Naive B cell (primary cell): ENCODE data around the gene NSL1. TPM values are rescaled to one million over a fixed set of nuclear protein-coding genes. Genes with fewer than 3 reads are reported as not detected.

Source experiments
- ATAC-seq, 2 donors: fragments of 150-1000 bp; cut with Tn5 transposase; 2 replicates each; pipeline ENCODE4 v1.10.0; 2021; ENCODE audit warnings: low read depth in 2 of 2, mild to moderate bottlenecking in 2 of 2, moderate library complexity in 2 of 2
- DNase-seq: peaks from one replicate; pipeline ENCODE4 v3.0.0; 2022
- H3K27ac Mint-ChIP-seq, 6 donors: one replicate each; pipeline ENCODE4 v1.8.0; 2020 to 2022; ENCODE audit warnings: mild to moderate bottlenecking in 6 of 6, mixed read lengths in 6 of 6, moderate library complexity in 5 of 6, inconsistent platforms in 2 of 6
- H3K27me3 Mint-ChIP-seq, 3 donors: one replicate each; pipeline ENCODE4 v1.8.0; 2021 to 2022; ENCODE audit warnings: mixed read lengths in 3 of 3, mild to moderate bottlenecking in 1 of 3
- H3K36me3 Mint-ChIP-seq, 2 donors: one replicate each; pipeline ENCODE4 v1.8.0; 2020 to 2022; ENCODE audit warnings: mixed read lengths in 2 of 2, inconsistent platforms in 1 of 2, mild to moderate bottlenecking in 1 of 2
- H3K4me1 Mint-ChIP-seq, 3 donors: one replicate each; pipeline ENCODE4 v1.8.0; 2020 to 2022; ENCODE audit warnings: mixed read lengths in 3 of 3, inconsistent platforms in 1 of 3, mild to moderate bottlenecking in 1 of 3, moderate library complexity in 1 of 3
- H3K4me3 Mint-ChIP-seq, 8 donors: one replicate each; pipeline ENCODE4 v1.8.0; 2020 to 2022; ENCODE audit warnings: mild to moderate bottlenecking in 8 of 8, mixed read lengths in 8 of 8, moderate library complexity in 8 of 8, inconsistent platforms in 2 of 8
- H3K9me3 Mint-ChIP-seq, 7 donors: one replicate each; pipeline ENCODE4 v1.8.0; 2020 to 2022; ENCODE audit warnings: mixed read lengths in 7 of 7, mild to moderate bottlenecking in 5 of 7, inconsistent platforms in 2 of 7, moderate library complexity in 1 of 7
- polyA plus RNA-seq, 6 donors: library from polyadenylated mRNA; unstranded; fragments of 300-500 nt; fragmentation: Illumina TruSeq; gene quantifications; one replicate each; pipeline ENCODE4 v1.2.3, GENCODE V29; 2021; ENCODE audit warnings: low read depth in 6 of 6

NSL1 gene
- polyA plus RNA-seq, 6 donors from 2014 or later: 72.1 to 103 (median 81.0) TPM

GRCh38 chr1:212754193-212754592 lies 37.4 kb downstream of the NSL1 start:
- Mint-ChIP-seq H3K4me3 (peak overlapping the region; percentile 13 to 80 (median 60)), H3K27ac (peak overlapping the region; percentile 16 to 92 (median 62)), H3K36me3 (no peaks in the 10 kb centered on the region), H3K4me1 (peaks cover 40 to 55% (median 45%) of the 10 kb centered on the region in 3 donors), H3K27me3 (no peaks in the 10 kb centered on the region), H3K9me3 (no peaks in the 10 kb centered on the region)
- ATAC-seq (peak; percentile 58 to 74), DNase-seq (peak; percentile 22)

DNA sequence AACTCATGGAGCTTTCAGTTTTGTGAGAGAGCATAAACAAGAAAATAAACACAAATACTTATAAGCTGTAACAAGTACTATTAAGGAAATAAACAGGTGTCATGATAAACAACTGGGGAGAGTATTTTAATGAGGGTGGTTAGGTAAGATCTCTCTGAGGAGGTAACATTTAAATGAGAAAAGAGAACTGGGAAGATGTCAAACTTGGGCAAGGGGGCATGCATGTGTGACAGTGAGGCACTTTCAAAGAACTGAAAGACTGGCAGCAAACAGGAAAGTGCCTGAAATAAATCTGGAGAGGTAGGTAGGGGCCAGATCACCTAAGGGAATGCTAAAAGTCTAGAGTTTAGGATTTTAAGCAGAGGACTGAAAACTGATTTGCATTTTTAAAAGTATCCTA lies 37.8 kb downstream of the NSL1 start:
- Mint-ChIP-seq H3K4me1 (peaks cover 38 to 51% (median 44%) of the 10 kb centered on the region in 3 donors), H3K9me3 (no peaks in the 10 kb centered on the region), H3K36me3 (no peaks in the 10 kb centered on the region), H3K4me3 (peak overlapping the region in 7 of 8 donors; percentile 13 to 80 (median 62)), H3K27me3 (no peaks in the 10 kb centered on the region), H3K27ac (peak overlapping the region; percentile 16 to 92 (median 74))
- DNase-seq (no peak), ATAC-seq (peak; percentile 47 to 50)

DNA sequence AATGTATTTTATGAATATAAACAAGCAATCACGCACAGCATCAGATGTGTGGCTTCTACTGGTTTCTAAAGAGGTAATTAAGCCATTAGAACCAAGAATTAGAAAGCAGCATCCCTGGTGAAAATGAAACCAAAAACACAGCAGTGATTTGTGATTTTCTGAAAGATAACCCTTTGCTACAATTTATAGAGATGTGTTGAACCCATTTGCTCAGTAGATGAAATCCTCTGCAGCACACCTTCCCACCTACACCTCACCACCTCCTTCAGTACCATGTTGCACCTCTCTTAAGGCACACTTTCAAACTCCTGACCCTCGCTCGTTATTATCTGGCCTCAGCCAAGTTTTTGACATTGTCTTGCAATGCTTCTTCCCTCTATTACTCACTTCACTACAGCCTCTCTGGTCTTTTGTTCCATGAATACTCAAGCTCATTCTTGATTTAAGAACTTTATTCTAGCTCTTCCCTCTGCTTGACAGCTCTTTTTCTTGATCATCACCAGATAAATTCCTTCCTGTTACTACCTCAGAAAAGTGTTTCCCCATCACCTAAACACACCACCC lies 38.6 kb downstream of the NSL1 start:
- no peaks in the 10 kb centered on the region for H3K27me3 Mint-ChIP-seq
- peak; percentile 6 to 12 for ATAC-seq
- no peaks in the 10 kb centered on the region for H3K9me3 Mint-ChIP-seq
- no peak for DNase-seq
- peak overlapping the region; percentile 39 to 93 (median 74) for H3K27ac Mint-ChIP-seq
- peaks cover 38 to 48% (median 44%) of the 10 kb centered on the region in 3 donors for H3K4me1 Mint-ChIP-seq
- no peaks in the 10 kb centered on the region for H3K36me3 Mint-ChIP-seq
- H3K4me3 Mint-ChIP-seq: peak overlapping the region; percentile 26 to 85 (median 46)

DNA sequence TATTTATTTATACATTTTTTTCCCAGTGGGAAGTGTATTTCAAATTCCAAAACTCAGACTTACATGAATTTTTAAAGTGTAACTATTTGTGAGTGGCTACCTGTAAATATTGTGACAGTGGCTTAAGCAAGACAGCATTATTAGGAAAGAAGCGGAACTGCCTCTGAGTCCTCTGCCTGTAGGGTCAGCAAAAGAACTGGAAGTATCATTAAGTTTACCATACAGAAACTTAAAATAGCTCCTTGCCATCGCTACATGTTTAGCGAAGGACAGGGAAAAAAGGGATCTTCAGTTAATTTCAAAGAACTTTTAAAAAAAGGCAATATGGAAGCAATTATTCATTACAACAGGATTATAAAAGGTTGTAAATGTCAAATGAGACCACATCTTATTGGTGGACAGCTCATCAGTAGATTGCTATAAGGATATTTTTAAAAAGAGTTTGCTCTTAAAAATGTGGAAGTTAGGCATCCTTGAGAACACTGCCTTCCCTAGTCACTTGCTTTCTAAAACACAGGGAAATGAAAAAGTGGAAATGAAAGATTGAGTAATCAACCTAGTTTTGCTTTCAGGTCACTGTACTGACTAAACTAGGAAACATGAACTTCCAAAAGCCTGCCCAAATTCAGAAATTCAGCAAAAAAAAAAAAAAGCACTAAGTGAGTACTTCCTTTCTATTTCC lies 39.2 kb downstream of the NSL1 start:
- Mint-ChIP-seq H3K9me3 (no peaks in the 10 kb centered on the region), H3K27me3 (no peaks in the 10 kb centered on the region), H3K4me1 (peaks cover 38 to 44% (median 42%) of the 10 kb centered on the region in 3 donors), H3K27ac (peak overlapping the region in 4 of 6 donors; percentile 3 to 93 (median 74)), H3K4me3 (peak overlapping the region in 6 of 8 donors; percentile 26 to 85 (median 46)), H3K36me3 (no peaks in the 10 kb centered on the region)
- DNase-seq: peak; percentile 7
- ATAC-seq: peak; percentile 40 to 49

- Mint-ChIP-seq H3K4me1 (peaks cover 32 to 43% (median 40%) of the 10 kb centered on the region in 3 donors), H3K27me3 (no peaks in the 10 kb centered on the region), H3K9me3 (peaks cover 0 to 2% (median 0%) of the 10 kb centered on the region in 7 donors), H3K36me3 (no peaks in the 10 kb centered on the region), H3K4me3 (peak overlapping the region in 1 of 8 donors; percentile 25), H3K27ac (peak overlapping the region; percentile 53 to 97 (median 74))
- peak; percentile 57 to 58 for ATAC-seq
- DNase-seq: peak; percentile 7
Observed at GRCh38 chr1:212749821-212750535, 41.6 kb downstream of the NSL1 start.

DNA sequence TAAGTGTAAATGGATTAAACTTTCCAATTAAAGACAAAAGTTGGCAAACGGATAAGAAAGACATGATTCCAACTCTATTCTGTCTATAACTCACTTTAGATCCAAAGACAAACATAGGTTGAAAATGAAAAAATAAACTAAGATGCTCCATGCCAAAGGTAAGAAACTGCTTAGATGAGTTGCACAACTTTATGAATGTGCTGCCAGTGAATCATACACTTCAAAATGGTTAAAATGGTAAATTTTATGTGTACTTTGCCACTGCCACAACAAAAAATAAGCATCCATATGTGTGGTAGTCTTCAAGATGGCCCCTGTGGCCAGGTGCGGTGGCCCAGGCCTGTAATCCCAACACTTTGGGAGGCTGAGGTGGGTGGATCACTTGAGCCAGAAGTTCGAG lies 45.0 kb downstream of the NSL1 start:
- H3K27ac Mint-ChIP-seq: peak overlapping the region in 1 of 6 donors; percentile 10
- no peak overlapping the region for H3K4me3 Mint-ChIP-seq
- ATAC-seq: no peak
- peaks cover 0 to 7% of the 10 kb centered on the region in 2 donors for H3K36me3 Mint-ChIP-seq
- no peaks in the 10 kb centered on the region for H3K27me3 Mint-ChIP-seq
- H3K4me1 Mint-ChIP-seq: peaks cover 10 to 20% (median 14%) of the 10 kb centered on the region in 3 donors
- peaks cover 0 to 2% (median 0%) of the 10 kb centered on the region in 7 donors for H3K9me3 Mint-ChIP-seq
- DNase-seq: no peak

DNA sequence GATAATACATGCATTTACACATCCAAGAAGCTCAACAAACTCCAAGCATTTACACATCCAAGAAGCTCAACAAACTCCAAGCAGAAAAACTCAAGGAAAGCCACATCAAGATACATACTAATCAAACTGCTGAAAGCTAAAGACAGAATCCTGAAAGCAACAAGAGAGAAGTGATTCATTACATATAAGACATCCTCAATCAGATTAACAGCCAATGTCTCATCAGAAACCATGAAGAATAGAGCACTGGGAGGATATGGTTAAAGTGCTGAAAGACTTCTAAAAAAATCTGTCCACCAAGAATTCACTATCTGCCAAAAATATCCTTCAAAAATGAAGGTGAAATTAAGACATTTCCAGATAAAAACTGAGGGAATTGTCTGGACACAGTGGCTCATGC lies 46.3 kb downstream of the NSL1 start:
- ATAC-seq: no peak
- Mint-ChIP-seq H3K9me3 (peaks cover 0 to 2% (median 0%) of the 10 kb centered on the region in 7 donors), H3K36me3 (peaks cover 0 to 7% of the 10 kb centered on the region in 2 donors), H3K4me3 (no peak overlapping the region), H3K27me3 (no peaks in the 10 kb centered on the region), H3K4me1 (peaks cover 6 to 17% (median 15%) of the 10 kb centered on the region in 3 donors), H3K27ac (no peak overlapping the region)
- DNase-seq: no peak

DNA sequence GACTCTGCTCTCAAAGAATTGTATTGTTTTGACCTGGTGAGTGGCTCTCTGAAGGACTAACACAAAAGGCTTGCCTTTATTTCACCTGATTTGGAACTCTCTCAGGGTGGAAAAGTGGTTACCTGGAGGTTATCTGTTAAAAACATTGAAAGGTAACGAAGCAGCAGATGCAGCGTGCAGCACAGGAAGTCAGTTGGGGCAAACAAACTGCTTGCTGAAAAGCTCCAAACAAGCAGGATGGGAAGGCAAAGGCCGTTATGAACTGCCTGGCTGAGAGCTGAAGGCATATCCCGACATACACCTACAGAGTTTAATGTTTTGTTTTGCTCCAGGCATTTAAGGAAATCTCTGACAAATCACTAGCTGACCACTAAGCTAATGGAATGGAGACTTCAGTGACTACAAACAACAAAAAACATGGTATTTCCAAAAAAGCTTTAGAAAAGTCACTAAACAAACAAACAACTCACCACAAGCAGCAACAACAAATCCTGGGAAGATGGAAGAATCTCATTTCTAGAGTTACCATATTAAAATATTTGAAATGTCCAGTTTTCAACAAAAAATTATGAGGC lies 47.6 kb downstream of the NSL1 start:
- H3K27me3 Mint-ChIP-seq: no peaks in the 10 kb centered on the region
- peak overlapping the region in 1 of 6 donors; percentile 53 for H3K27ac Mint-ChIP-seq
- peaks cover 0 to 11% (median 7%) of the 10 kb centered on the region in 3 donors for H3K4me1 Mint-ChIP-seq
- ATAC-seq (no peak), DNase-seq (no peak)
- H3K9me3 Mint-ChIP-seq: peaks cover 0 to 2% (median 0%) of the 10 kb centered on the region in 7 donors
- peaks cover 0 to 7% of the 10 kb centered on the region in 2 donors for H3K36me3 Mint-ChIP-seq
- H3K4me3 Mint-ChIP-seq: no peak overlapping the region

DNA sequence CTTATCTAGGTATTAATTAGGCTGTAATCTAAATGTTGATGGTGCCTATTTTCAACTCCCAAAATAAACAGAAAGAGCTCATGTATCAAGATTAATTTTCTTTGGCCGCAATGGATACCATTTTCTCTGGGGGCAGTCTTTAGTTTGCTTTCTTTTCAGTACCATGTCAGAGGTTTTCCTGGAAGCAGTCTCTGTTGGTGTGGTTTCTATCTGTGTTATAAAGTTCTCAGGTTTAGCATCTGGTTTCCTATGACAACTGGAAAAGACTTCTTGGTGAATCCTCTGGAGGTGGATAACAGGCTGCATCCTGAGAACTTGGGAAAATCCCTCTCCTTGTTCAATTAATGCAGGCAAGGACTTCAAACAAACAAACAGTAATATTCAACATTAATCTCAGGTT lies 53.2 kb downstream of the NSL1 start:
- H3K27me3 Mint-ChIP-seq: no peaks in the 10 kb centered on the region
- H3K36me3 Mint-ChIP-seq: peaks cover 12 to 18% of the 10 kb centered on the region in 2 donors
- no peak for ATAC-seq
- H3K9me3 Mint-ChIP-seq: no peaks in the 10 kb centered on the region
- peaks cover 2 to 5% (median 4%) of the 10 kb centered on the region in 3 donors for H3K4me1 Mint-ChIP-seq
- no peak for DNase-seq
- no peak overlapping the region for H3K4me3 Mint-ChIP-seq
- H3K27ac Mint-ChIP-seq: peak overlapping the region in 1 of 6 donors; percentile 57

GRCh38 chr1:212737559-212737958 lies 54.0 kb downstream of the NSL1 start:
- Mint-ChIP-seq H3K27me3 (no peaks in the 10 kb centered on the region), H3K27ac (no peak overlapping the region), H3K36me3 (peaks cover 15 to 19% of the 10 kb centered on the region in 2 donors), H3K4me3 (no peak overlapping the region), H3K9me3 (no peaks in the 10 kb centered on the region), H3K4me1 (peaks cover 0 to 5% (median 4%) of the 10 kb centered on the region in 3 donors)
- no peak for ATAC-seq
- no peak for DNase-seq

DNA sequence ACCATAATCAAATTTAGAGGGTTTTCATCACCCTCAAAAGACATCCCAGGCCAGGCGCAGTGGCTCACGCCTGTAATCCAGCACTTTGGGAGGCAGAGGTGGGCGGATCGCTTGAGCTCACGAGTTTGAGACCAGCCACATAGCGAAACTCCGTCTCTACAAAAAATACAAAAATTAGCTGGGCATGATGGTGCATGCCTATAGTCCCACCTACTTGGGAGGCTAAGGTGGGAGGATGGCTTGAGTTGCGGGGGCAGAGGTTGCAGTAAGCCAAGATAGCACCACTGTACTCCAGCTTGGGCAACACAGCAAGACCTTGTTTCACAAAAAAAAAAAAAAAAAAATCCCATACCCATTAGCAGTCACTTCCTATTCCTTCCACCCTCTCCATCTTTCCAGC lies 58.5 kb downstream of the NSL1 start:
- Mint-ChIP-seq H3K4me1 (peaks cover 0 to 5% (median 4%) of the 10 kb centered on the region in 3 donors), H3K36me3 (peaks cover 15 to 16% of the 10 kb centered on the region in 2 donors), H3K9me3 (peaks cover 0 to 1% (median 0%) of the 10 kb centered on the region in 7 donors), H3K4me3 (no peak overlapping the region), H3K27me3 (no peaks in the 10 kb centered on the region), H3K27ac (no peak overlapping the region)
- no peak for DNase-seq
- no peak for ATAC-seq

GRCh38 chr1:212731630-212732029 lies 59.9 kb downstream of the NSL1 start:
- H3K27ac Mint-ChIP-seq: peak overlapping the region in 1 of 6 donors; percentile 54
- no peak for DNase-seq
- no peak for ATAC-seq
- peaks cover 0 to 1% (median 0%) of the 10 kb centered on the region in 7 donors for H3K9me3 Mint-ChIP-seq
- H3K4me3 Mint-ChIP-seq: peak overlapping the region in 1 of 8 donors; percentile 59
- H3K36me3 Mint-ChIP-seq: peaks cover 16 to 24% of the 10 kb centered on the region in 2 donors
- no peaks in the 10 kb centered on the region for H3K27me3 Mint-ChIP-seq
- peaks cover 0 to 5% (median 4%) of the 10 kb centered on the region in 3 donors for H3K4me1 Mint-ChIP-seq

- ATAC-seq: no peak
- H3K36me3 Mint-ChIP-seq: peaks cover 14 to 25% of the 10 kb centered on the region in 2 donors
- peaks cover 0 to 12% (median 4%) of the 10 kb centered on the region in 3 donors for H3K4me1 Mint-ChIP-seq
- no peaks in the 10 kb centered on the region for H3K27me3 Mint-ChIP-seq
- H3K27ac Mint-ChIP-seq: peak overlapping the region in 1 of 6 donors; percentile 21
- H3K9me3 Mint-ChIP-seq: peaks cover 0 to 7% (median 1%) of the 10 kb centered on the region in 7 donors
- no peak overlapping the region for H3K4me3 Mint-ChIP-seq
- DNase-seq: no peak
Observed at GRCh38 chr1:212728606-212729005, 63.0 kb downstream of the NSL1 start.
